Astrocyte (in vitro differentiated cells and primary cell): ENCODE data around the gene STK32B. TPM values are rescaled to one million over a fixed set of nuclear protein-coding genes. Genes with fewer than 3 reads are reported as not detected.

Experiments
- DNase-seq: peaks from one replicate; pipeline ENCODE4 v3.0.0-alpha.2; 2010; ENCODE audit warnings: low read depth
- FAIRE-seq: peaks from 2 replicates; lab custom pipeline; 2011; peaks lifted over from hg19 to GRCh38; lab: Jason Lieb, UNC
- H2AFZ ChIP-seq: 2 replicates; pipeline ENCODE4 v1.6.0; 2012; ENCODE audit warnings: low read depth, low read length, inconsistent platforms
- H3K27ac ChIP-seq: 2 replicates; pipeline ENCODE4 v1.5.1; 2011; ENCODE audit warnings: low read depth, low read length, inconsistent platforms
- H3K27me3 ChIP-seq: 2 replicates; pipeline ENCODE4 v1.6.0; 2011; ENCODE audit warnings: low read length, inconsistent platforms; ENCODE audit not compliant: insufficient read depth
- H3K36me3 ChIP-seq: 2 replicates; pipeline ENCODE4 v1.5.1; 2011; ENCODE audit warnings: low read length, inconsistent platforms; ENCODE audit not compliant: insufficient read depth
- H3K4me1 ChIP-seq: 2 replicates; pipeline ENCODE4 v1.5.1; 2011; ENCODE audit warnings: low read length, inconsistent platforms; ENCODE audit not compliant: insufficient read depth
- H3K4me2 ChIP-seq: 2 replicates; pipeline ENCODE4 v1.6.0; 2012; ENCODE audit warnings: low read length, inconsistent platforms
- H3K4me3 ChIP-seq: 2 replicates; pipeline ENCODE4 v1.5.1; 2011; ENCODE audit warnings: low read depth, mild to moderate bottlenecking, low read length, inconsistent platforms; ENCODE audit not compliant: insufficient read depth
- H3K79me2 ChIP-seq: 2 replicates; pipeline ENCODE4 v1.6.0; 2012; ENCODE audit warnings: mild to moderate bottlenecking, low read length, inconsistent platforms; ENCODE audit not compliant: insufficient read depth
- H3K9ac ChIP-seq: 2 replicates; pipeline ENCODE4 v1.6.0; 2012; ENCODE audit warnings: mild to moderate bottlenecking, low read length, inconsistent platforms
- H3K9me3 ChIP-seq: 2 replicates; pipeline ENCODE4 v1.5.1; 2012; ENCODE audit warnings: low read depth, mild to moderate bottlenecking, low read length, inconsistent platforms; ENCODE audit not compliant: insufficient read depth
- H4K20me1 ChIP-seq: 2 replicates; pipeline ENCODE4 v1.6.0; 2012; ENCODE audit warnings: low read length, inconsistent platforms; ENCODE audit not compliant: insufficient read depth
- H3K27ac Mint-ChIP-seq: one replicate; pipeline ENCODE4 v1.8.0; 2021; ENCODE audit warnings: mild to moderate bottlenecking, mixed read lengths; ENCODE audit not compliant: unreplicated experiment
- H3K27me3 Mint-ChIP-seq: one replicate; pipeline ENCODE4 v1.8.0; 2021; ENCODE audit warnings: low read depth, mixed read lengths; ENCODE audit not compliant: unreplicated experiment
- H3K36me3 Mint-ChIP-seq: one replicate; pipeline ENCODE4 v1.8.0; 2021; ENCODE audit warnings: low read depth, mixed read lengths; ENCODE audit not compliant: unreplicated experiment
- H3K4me1 Mint-ChIP-seq: one replicate; pipeline ENCODE4 v1.8.0; 2021; ENCODE audit warnings: low read depth, mixed read lengths; ENCODE audit not compliant: unreplicated experiment
- H3K4me3 Mint-ChIP-seq: one replicate; pipeline ENCODE4 v1.8.0; 2021; ENCODE audit warnings: mild to moderate bottlenecking, moderate library complexity, mixed read lengths; ENCODE audit not compliant: unreplicated experiment
- H3K9me3 Mint-ChIP-seq: one replicate; pipeline ENCODE4 v1.8.0; 2021; ENCODE audit warnings: mild to moderate bottlenecking, mixed read lengths; ENCODE audit not compliant: unreplicated experiment
- CTCF ChIP-seq: IDR thresholded peaks from 2 replicates; pipeline ENCODE4 v1.5.1; 2011; ENCODE audit warnings: low read depth, mild to moderate bottlenecking, inconsistent platforms, low read length, moderate library complexity; ENCODE audit not compliant: insufficient read depth
- EZH2 ChIP-seq: IDR thresholded peaks from 2 replicates; pipeline ENCODE4 v1.6.1; 2012; ENCODE audit warnings: mild to moderate bottlenecking, low read length, inconsistent platforms; ENCODE audit not compliant: insufficient read depth
- total RNA-seq: library from RNA; stranded (reverse); gene quantifications from 2 replicates; pipeline ENCODE4 v1.2.1, GENCODE V29; 2021

Gene STK32B
- total RNA-seq, 1 donor from 2014 or later: 2.9 TPM

GRCh38 chr4:5280828-5281227 lies 229.5 kb downstream of the STK32B start:
- H3K9me3 ChIP-seq: no peaks in the 10 kb centered on the region
- no peaks in the 10 kb centered on the region for H4K20me1 ChIP-seq
- H3K79me2 ChIP-seq: no peaks in the 10 kb centered on the region
- no peaks in the 10 kb centered on the region for H3K27me3 ChIP-seq
- no peak for FAIRE-seq
- H3K27ac ChIP-seq: no peak overlapping the region
- no peaks in the 10 kb centered on the region for H3K4me1 Mint-ChIP-seq
- H3K4me2 ChIP-seq: no peak overlapping the region
- H3K27me3 Mint-ChIP-seq: peaks cover 2% of the 10 kb centered on the region
- no peak overlapping the region for H3K9ac ChIP-seq
- H3K36me3 Mint-ChIP-seq: no peaks in the 10 kb centered on the region
- H3K4me3 Mint-ChIP-seq: no peak overlapping the region
- no peaks in the 10 kb centered on the region for H3K36me3 ChIP-seq
- TF ChIP-seq CTCF: no peak
- no peak for TF ChIP-seq EZH2
- no peak overlapping the region for H2AFZ ChIP-seq
- H3K27ac Mint-ChIP-seq: no peak overlapping the region
- no peak overlapping the region for H3K4me3 ChIP-seq
- H3K9me3 Mint-ChIP-seq: no peaks in the 10 kb centered on the region
- H3K4me1 ChIP-seq: no peaks in the 10 kb centered on the region
- no peak for DNase-seq

GRCh38 chr4:5283837-5284236 lies 232.6 kb downstream of the STK32B start:
- H3K36me3 ChIP-seq: no peaks in the 10 kb centered on the region
- H3K9ac ChIP-seq: no peak overlapping the region
- no peak overlapping the region for H3K4me2 ChIP-seq
- H4K20me1 ChIP-seq: no peaks in the 10 kb centered on the region
- H3K27ac ChIP-seq: no peak overlapping the region
- no peak overlapping the region for H2AFZ ChIP-seq
- TF ChIP-seq CTCF (no peak), EZH2 (no peak)
- Mint-ChIP-seq H3K4me1 (no peaks in the 10 kb centered on the region), H3K36me3 (no peaks in the 10 kb centered on the region), H3K27me3 (no peaks in the 10 kb centered on the region), H3K4me3 (no peak overlapping the region), H3K27ac (no peak overlapping the region), H3K9me3 (no peaks in the 10 kb centered on the region)
- DNase-seq (no peak), FAIRE-seq (no peak)
- H3K4me1 ChIP-seq: no peaks in the 10 kb centered on the region
- H3K79me2 ChIP-seq: no peaks in the 10 kb centered on the region
- no peak overlapping the region for H3K4me3 ChIP-seq
- H3K27me3 ChIP-seq: no peaks in the 10 kb centered on the region
- no peaks in the 10 kb centered on the region for H3K9me3 ChIP-seq

- Mint-ChIP-seq H3K27me3 (no peaks in the 10 kb centered on the region), H3K36me3 (no peaks in the 10 kb centered on the region), H3K4me3 (no peak overlapping the region), H3K4me1 (no peaks in the 10 kb centered on the region), H3K9me3 (no peaks in the 10 kb centered on the region), H3K27ac (no peak overlapping the region)
- no peak overlapping the region for H3K4me3 ChIP-seq
- TF ChIP-seq CTCF: no peak
- no peak for TF ChIP-seq EZH2
- DNase-seq: no peak
- H2AFZ ChIP-seq: no peak overlapping the region
- no peaks in the 10 kb centered on the region for H3K79me2 ChIP-seq
- H3K36me3 ChIP-seq: no peaks in the 10 kb centered on the region
- H3K27me3 ChIP-seq: no peaks in the 10 kb centered on the region
- no peak for FAIRE-seq
- H3K9me3 ChIP-seq: no peaks in the 10 kb centered on the region
- no peaks in the 10 kb centered on the region for H4K20me1 ChIP-seq
- no peaks in the 10 kb centered on the region for H3K4me1 ChIP-seq
- no peak overlapping the region for H3K4me2 ChIP-seq
- no peak overlapping the region for H3K27ac ChIP-seq
- no peak overlapping the region for H3K9ac ChIP-seq
Observed at GRCh38 chr4:5284517-5284916, 233.2 kb downstream of the STK32B start.
